ENCODE results near the gene FGF10. TPM values are rescaled to one million over a fixed set of nuclear protein-coding genes. Genes with fewer than 3 reads are reported as not detected.
A peak's percentile ranks its signal among the peaks of the same experiment; 100 is the strongest.

FGF10 gene
- total and polyA plus RNA-seq, 2 donors (not counting 1 experiment from before 2014, with no cell fraction given): 0.58 to 154 TPM

DNA sequence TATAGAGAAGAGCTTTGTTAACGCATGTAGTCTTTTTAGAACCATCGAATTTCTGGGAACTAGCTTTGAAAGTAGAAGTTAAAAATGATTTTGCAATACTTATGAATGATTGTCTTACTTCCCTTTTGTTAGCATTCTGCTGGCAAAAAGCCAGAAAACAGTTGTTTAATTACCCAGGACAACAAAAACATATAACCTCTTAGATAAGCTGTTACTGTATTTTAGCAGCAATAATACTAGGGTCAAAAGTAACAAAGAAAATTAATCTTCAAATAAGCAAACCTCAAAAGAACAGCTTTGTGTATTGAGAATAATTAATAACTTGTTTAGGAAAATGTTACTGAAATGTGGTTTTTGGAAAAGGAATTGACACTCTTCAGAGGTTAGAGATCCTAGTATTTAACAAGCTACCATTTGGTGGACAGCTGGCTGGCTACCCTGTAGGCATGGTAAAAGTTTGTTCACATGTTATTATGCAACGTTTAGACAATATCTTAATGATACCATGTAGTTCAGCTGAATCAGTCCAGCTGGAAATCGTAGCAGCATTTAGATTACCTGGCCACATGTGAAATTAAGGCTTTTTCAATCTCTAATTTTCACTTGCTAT, 3.8 kb downstream of the FGF10 start:
- Histone ChIP-seq H3K4me1 (ENCODE audit: control insufficient read depth, extremely low read depth, insufficient read depth, low read length) (no peaks in the 10 kb centered on the region), H3K36me3 (ENCODE audit: control insufficient read depth, insufficient read depth, low read length) (no peaks in the 10 kb centered on the region), H3K79me2 (ENCODE audit: control insufficient read depth, insufficient read depth, low read length) (no peaks in the 10 kb centered on the region), H2AFZ (ENCODE audit: low read length) (no peak overlapping the region), H3K27ac (ENCODE audit: insufficient read depth, low read length) (no peak overlapping the region), H3K9me3 (ENCODE audit: control insufficient read depth, insufficient read depth, low read depth, low read length) (no peaks in the 10 kb centered on the region), H3K4me3 (replicated peaks in 1 of 4; ENCODE audit: control extremely low read depth in 1 of 4, insufficient read depth in 1 of 4, low read depth in 3 of 4, low read length in 4 of 4) (peak overlapping the region in 2 of 4 experiments; percentile 66 to 79), H3K4me2 (ENCODE audit: extremely low read depth, insufficient read depth, low read length) (no peak overlapping the region), H4K20me1 (ENCODE audit: control insufficient read depth, extremely low read depth, insufficient read depth, low read length) (no peaks in the 10 kb centered on the region), H3K9ac (ENCODE audit: insufficient read depth, low read length) (no peak overlapping the region), H3K27me3 (ENCODE audit: control insufficient read depth, insufficient read depth, low read length) (no peaks in the 10 kb centered on the region)
- no peak for TF ChIP-seq EZH2 (IDR thresholded peaks at IDR 0.05; ENCODE audit: low read length, missing control alignments)
- TF ChIP-seq, protein P1, sequence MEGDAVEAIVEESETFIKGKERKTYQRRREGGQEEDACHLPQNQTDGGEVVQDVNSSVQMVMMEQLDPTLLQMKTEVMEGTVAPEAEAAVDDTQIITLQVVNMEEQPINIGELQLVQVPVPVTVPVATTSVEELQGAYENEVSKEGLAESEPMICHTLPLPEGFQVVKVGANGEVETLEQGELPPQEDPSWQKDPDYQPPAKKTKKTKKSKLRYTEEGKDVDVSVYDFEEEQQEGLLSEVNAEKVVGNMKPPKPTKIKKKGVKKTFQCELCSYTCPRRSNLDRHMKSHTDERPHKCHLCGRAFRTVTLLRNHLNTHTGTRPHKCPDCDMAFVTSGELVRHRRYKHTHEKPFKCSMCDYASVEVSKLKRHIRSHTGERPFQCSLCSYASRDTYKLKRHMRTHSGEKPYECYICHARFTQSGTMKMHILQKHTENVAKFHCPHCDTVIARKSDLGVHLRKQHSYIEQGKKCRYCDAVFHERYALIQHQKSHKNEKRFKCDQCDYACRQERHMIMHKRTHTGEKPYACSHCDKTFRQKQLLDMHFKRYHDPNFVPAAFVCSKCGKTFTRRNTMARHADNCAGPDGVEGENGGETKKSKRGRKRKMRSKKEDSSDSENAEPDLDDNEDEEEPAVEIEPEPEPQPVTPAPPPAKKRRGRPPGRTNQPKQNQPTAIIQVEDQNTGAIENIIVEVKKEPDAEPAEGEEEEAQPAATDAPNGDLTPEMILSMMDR (conservative IDR thresholded peaks at IDR 0.05 in 1 of 2, IDR thresholded peaks at IDR 0.05 in 1 of 2; ENCODE audit: low read depth in 1 of 2, low read length in 2 of 2): no peak
- peak in 1 of 2 donors; percentile 60 for DNase-seq (ENCODE audit: low read depth in 2 of 2)

DNA sequence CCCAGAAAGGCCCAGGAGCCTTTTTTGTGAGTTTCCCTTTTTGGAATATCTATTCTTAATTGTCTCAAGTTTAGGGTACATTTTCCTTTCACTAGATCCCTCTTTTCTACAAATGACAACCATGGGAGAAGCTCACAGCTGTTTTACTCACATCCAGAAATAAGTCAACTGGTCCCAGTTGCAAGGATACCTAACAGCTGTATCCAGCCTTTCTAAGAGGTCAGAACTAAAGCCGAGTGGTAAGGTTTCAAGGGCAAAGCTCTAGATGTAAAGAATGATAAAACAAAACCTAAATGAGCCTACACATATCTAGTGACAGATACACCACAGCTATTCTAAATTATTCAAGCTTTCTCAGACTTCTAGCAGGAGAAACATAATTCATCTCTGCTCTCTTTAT, 4.4 kb downstream of the FGF10 start:
- TF ChIP-seq EZH2 (IDR thresholded peaks at IDR 0.05; ENCODE audit: low read length, missing control alignments): no peak
- TF ChIP-seq, protein P1 (conservative IDR thresholded peaks at IDR 0.05 in 1 of 2, IDR thresholded peaks at IDR 0.05 in 1 of 2; ENCODE audit: low read depth in 1 of 2, low read length in 2 of 2): no peak
- Histone ChIP-seq H3K9ac (ENCODE audit: insufficient read depth, low read length) (no peak overlapping the region), H3K4me3 (replicated peaks in 1 of 4; ENCODE audit: control extremely low read depth in 1 of 4, insufficient read depth in 1 of 4, low read depth in 3 of 4, low read length in 4 of 4) (peak overlapping the region in 2 of 4 experiments; percentile 66 to 79), H3K4me1 (ENCODE audit: control insufficient read depth, extremely low read depth, insufficient read depth, low read length) (no peaks in the 10 kb centered on the region), H3K4me2 (ENCODE audit: extremely low read depth, insufficient read depth, low read length) (no peak overlapping the region), H3K27ac (ENCODE audit: insufficient read depth, low read length) (no peak overlapping the region), H3K27me3 (ENCODE audit: control insufficient read depth, insufficient read depth, low read length) (no peaks in the 10 kb centered on the region), H3K36me3 (ENCODE audit: control insufficient read depth, insufficient read depth, low read length) (no peaks in the 10 kb centered on the region), H2AFZ (ENCODE audit: low read length) (no peak overlapping the region), H4K20me1 (ENCODE audit: control insufficient read depth, extremely low read depth, insufficient read depth, low read length) (no peaks in the 10 kb centered on the region), H3K79me2 (ENCODE audit: control insufficient read depth, insufficient read depth, low read length) (no peaks in the 10 kb centered on the region), H3K9me3 (ENCODE audit: control insufficient read depth, insufficient read depth, low read depth, low read length) (no peaks in the 10 kb centered on the region)
- no peak for DNase-seq (ENCODE audit: low read depth in 2 of 2)

DNA sequence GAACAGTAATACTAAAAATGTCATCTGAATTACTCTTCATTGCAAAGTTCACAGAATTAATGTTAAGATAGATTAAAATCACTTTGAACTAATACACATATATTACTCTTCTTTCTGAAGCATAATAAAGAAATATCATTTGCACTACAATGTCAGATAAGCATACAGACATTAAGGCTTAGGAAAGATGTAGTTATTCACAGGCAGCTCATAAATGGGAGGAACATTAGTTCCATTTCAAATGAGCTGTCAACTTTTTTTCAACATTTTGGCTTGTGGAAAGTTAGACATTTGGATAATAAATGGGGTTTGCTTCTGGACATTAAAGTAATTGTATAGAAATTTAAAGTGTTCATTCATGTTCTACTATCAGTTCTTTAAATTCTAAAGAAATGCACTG, 6.3 kb downstream of the FGF10 start:
- no peak overlapping the region for H3K27ac ChIP-seq (ENCODE audit: insufficient read depth, low read length)
- no peak overlapping the region for H2AFZ ChIP-seq (ENCODE audit: low read length)
- TF ChIP-seq EZH2 (IDR thresholded peaks at IDR 0.05; ENCODE audit: low read length, missing control alignments): no peak
- TF ChIP-seq, protein P1 (conservative IDR thresholded peaks at IDR 0.05 in 1 of 2, IDR thresholded peaks at IDR 0.05 in 1 of 2; ENCODE audit: low read depth in 1 of 2, low read length in 2 of 2): no peak
- H3K36me3 ChIP-seq (ENCODE audit: control insufficient read depth, insufficient read depth, low read length): no peaks in the 10 kb centered on the region
- H3K9me3 ChIP-seq (ENCODE audit: control insufficient read depth, insufficient read depth, low read depth, low read length): no peaks in the 10 kb centered on the region
- no peaks in the 10 kb centered on the region for H3K27me3 ChIP-seq (ENCODE audit: control insufficient read depth, insufficient read depth, low read length)
- H3K4me1 ChIP-seq (ENCODE audit: control insufficient read depth, extremely low read depth, insufficient read depth, low read length): no peaks in the 10 kb centered on the region
- no peak overlapping the region for H3K9ac ChIP-seq (ENCODE audit: insufficient read depth, low read length)
- no peaks in the 10 kb centered on the region for H4K20me1 ChIP-seq (ENCODE audit: control insufficient read depth, extremely low read depth, insufficient read depth, low read length)
- no peak overlapping the region for H3K4me2 ChIP-seq (ENCODE audit: extremely low read depth, insufficient read depth, low read length)
- H3K4me3 ChIP-seq (replicated peaks in 1 of 4; ENCODE audit: control extremely low read depth in 1 of 4, insufficient read depth in 1 of 4, low read depth in 3 of 4, low read length in 4 of 4): no peak overlapping the region
- no peaks in the 10 kb centered on the region for H3K79me2 ChIP-seq (ENCODE audit: control insufficient read depth, insufficient read depth, low read length)
- no peak for DNase-seq (ENCODE audit: low read depth in 2 of 2)

All from fibroblast of lung (primary cell).